CD4-positive, alpha-beta T cell treated with Interferon alpha-2 for 1 hour (primary cell): Measurements from ENCODE around the gene SLC25A26.
"Not testable (repeated sequence)": the region's sequence is repeated elsewhere in the genome, so short reads cannot be mapped to it uniquely, and the experiment has no call there.

Experiments
- DNase-seq, 2 donors: peaks; one replicate each; pipeline ENCODE4 v3.0.0-alpha.2; 2020 to 2022

The SLC25A26 gene

GRCh38 chr3:66413151-66413751 is 192.4 kb downstream of the SLC25A26 start:
- no peak for DNase-seq

GRCh38 chr3:66414846-66415245 is 194.0 kb downstream of the SLC25A26 start:
- DNase-seq = no peak

GRCh38 chr3:66415867-66416428 is 195.1 kb downstream of the SLC25A26 start:
- no peak for DNase-seq

DNA sequence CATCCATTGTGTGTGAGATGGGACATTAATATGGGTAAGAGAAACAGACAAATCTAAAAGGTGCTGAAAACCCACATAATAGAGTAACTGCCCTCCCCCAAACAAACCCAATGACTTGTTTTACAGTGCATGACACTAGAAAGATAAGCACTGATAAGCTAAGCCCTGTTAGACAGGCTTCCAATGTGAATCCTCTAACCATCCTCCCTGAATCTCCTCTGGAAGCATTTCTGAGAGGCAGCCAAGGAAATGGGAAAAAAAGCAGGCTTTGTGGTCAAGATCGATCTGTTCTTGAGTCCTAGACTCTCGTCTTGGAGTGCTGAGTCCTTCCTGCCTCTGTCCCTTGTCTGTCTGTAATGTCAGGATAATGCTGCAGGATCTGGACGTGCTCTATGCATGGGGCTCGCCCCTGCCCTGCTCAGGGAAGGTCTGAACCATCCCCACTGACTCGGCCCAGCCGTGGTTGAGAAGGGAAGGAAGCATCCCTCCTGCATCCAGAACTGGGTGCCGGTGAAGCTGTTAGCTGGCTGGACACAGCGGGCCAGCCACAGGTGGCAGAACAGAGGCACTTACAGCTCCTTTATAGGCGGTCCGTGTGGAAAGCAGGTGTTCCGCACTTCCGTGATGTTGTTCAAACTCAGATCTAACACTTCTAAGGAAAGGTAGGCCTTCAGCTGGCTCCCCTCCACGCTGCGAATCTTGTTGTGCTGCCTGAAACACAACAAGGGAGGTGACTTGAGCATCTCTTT is 195.9 kb downstream of the SLC25A26 start:
- no peak for DNase-seq

- no peak for DNase-seq
Measured at GRCh38 chr3:66418475-66418931, 197.7 kb downstream of the SLC25A26 start.

DNA sequence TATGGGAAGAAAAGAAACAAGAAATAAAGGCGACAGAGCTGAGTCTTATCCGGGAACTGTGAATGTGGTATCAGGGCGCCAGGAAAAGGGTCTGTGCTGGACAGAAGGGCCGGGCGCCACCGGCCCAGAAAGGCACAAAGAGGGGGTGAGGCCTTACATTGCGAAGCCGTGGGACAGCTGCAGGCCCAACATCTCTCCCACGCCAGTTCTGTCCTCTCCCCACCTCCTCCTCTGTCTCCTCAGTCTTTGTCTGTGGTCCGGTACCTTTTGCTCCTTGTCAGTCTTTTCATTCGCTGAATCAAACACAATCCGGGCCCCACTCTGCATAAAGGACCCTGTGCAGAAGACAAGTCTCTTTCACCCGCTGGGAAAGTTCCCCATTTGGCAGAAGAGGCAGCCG is 198.2 kb downstream of the SLC25A26 start:
- no peak for DNase-seq

DNA sequence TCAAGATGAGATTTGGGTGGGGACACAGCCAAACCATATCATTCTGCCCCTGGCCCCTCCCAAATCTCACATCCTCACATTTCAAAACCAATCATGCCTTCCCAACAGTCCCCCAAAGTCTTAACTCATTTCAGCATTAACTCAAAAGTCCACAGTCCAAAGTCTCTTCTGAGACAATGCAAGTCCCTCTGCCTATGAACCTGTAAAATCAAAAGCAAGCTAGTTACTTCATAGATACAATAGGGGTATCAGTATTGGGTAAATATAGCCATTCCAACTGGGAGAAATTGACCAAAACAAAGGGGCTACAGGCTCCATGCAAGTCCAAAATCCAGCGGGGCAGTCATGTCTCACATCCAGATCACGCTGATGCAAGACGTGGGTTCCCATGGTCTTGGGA is 200.3 kb downstream of the SLC25A26 start:
- not testable (repeated sequence) for DNase-seq

DNA sequence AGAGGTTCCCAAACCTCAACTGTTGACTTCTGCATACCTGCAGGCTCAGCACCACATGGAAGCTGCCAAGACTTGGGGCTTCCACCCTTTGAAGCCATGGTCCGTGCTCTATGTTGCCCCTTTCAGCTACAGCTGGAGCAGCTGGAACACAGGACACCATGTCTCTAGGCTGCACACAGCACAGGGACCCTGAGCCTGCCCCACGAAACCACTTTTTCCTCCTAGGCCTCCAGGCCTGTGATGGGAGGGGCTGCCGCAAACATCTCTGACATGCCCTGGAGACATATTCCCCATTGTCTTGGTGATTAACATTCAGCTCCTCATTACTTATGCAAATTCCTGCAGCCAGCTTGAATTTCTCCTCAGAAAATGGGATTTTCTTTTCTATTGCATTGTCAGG is 201.1 kb downstream of the SLC25A26 start:
- DNase-seq = not testable (repeated sequence)

GRCh38 chr3:66423791-66424190 is 203.0 kb downstream of the SLC25A26 start:
- DNase-seq = no peak

DNA sequence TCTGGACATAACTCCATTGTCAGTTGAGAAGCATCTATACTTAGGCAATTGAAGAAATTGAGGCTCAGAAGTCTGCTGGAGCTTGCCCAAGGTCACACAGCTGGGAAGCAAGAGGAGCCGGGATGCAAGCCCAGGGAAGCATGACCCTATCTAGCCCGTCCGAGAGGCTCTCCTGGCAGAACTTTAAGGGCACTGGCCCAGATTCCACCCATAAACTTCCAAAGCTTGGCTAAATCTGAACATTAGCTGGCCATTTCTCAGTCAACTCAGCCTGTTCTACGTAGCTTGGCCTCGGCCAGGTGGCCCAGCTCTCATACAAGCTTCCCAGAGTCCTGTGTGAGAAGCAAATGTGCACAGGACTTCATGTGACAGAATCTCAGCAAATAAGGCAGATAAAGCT is 204.2 kb downstream of the SLC25A26 start:
- DNase-seq = no peak

DNA sequence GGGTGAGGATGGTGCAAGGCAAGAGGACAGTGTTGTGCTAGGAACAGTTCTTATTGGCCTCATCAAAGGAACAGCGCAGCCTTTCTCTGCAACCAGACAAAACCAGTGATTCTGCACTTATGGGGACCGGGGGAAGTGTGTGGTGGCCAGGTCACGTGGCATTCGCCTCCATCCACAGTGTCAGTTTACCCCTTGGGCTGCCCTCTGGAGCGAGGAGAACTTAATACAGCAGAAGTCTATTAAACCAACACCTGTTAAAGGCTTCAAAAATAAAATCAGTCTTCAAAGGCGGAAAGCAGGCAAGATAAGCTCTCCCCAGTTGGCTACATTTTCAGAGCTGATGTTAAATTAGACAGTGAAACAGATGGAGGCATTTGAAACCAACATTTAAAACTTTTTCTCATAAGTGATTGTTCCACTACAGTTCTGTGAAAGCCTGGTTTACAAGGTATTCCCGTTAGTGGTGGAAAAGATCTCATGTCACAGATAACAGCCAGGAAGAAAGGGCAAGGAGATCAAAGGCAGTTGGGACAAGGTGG is 204.8 kb downstream of the SLC25A26 start:
- no peak for DNase-seq

DNA sequence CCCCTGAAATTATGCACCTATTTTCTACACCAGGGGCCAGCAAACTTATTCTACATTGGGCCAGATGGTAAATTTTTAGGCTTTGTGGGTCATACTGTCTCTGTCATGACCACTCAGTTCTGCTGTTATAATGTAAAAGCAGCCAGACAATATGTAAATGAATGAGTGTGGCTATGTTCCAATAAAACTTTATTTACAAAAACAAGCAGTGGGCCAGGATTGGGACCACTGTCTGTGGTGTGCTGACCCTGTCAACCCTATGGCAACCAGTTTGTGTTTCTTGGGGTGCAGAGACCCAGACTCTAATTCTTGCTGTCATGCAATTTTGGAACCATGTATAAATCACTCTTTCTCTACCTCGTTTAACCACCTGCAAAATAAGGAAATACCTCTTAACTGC is 205.3 kb downstream of the SLC25A26 start:
- DNase-seq = no peak

DNA sequence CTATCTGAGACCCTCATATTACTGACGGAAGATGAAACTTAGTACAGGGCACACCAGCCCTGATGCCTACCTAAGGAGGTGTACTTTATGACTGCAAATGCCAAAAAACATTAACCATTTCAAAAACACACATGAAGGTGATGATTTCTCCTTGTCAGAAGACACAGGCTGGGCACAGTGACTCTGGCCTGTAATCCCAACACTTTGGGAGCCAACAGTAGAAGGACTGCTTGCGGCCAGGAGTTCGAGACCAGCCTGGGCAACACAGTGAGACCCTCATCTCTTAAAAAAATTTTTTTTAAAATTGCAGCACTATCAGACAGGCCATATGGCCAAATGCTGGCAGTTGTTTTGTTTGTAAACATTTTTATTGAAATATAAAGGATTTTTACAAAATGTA is 206.6 kb downstream of the SLC25A26 start:
- no peak for DNase-seq

DNA sequence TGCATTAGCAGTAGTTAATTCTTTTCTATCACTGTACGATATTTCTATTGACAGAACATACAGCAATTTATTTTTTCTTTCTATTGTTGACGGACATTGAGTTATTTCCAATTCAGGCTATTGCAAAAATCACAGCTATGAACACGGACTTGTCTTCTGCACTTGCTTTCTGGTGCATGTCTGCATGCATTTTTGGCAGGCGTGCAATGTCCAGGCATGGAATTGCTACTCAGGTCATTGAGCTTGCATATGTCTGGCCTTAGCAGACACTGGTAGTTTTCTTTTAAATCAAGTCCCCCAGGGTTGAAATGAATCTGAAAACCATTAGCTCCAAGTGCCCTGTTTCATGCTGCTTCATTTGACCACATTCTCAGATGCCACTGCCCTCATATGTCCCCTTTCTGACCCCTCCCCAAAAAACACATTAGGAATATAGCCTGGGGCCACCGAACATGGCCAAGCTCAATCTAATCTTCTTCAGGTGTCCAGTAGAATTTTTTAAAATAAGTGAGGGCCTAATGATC is 207.2 kb downstream of the SLC25A26 start:
- DNase-seq = no peak
